Right lobe of liver (tissue), 4 donors: ENCODE measurements around the gene CDK2AP2.

Source experiments
- CTCF ChIP-seq, 4 donors: fragments of 200-600 bp in 3 of 4; fragments of 450-650 bp in 1 of 4; IDR thresholded peaks; one replicate each; pipeline versions ENCODE4 v1.5.1 to v1.8.0; 2016 to 2022; ENCODE audit warnings: antibody characterized with exemption in 4 of 4, mild to moderate bottlenecking in 2 of 4
- POLR2A ChIP-seq: fragments of 450-650 bp; IDR thresholded peaks from one replicate; pipeline ENCODE4 v1.6.1; 2017; ENCODE audit warnings: antibody characterized with exemption, mild to moderate bottlenecking
- donor health status: DM: no; HTN: no; CAD: no.
- donor health status: DM: no; HTN: no; CAD: no.
- donor health status: DM: no; HTN: yes; CAD: no.

- TF ChIP-seq CTCF (IDR thresholded peaks at IDR 0.05) (no peak), POLR2A (no peak)
Measured at GRCh38 chr11:67493548-67494370, 14.2 kb downstream of the CDK2AP2 start.
